Dedifferentiated amniotic fluid mesenchymal stem cell (primary cell): ENCODE data around the gene MIA2.
"Not testable (repeated sequence)": the region's sequence is repeated elsewhere in the genome, so short reads cannot be mapped to it uniquely, and the experiment has no call there.

ENCODE experiments used
- DNase-seq: peaks from one replicate; pipeline ENCODE4 v3.0.0-alpha.2; 2016; ENCODE audit errors: extremely low spot score

Gene MIA2

DNA sequence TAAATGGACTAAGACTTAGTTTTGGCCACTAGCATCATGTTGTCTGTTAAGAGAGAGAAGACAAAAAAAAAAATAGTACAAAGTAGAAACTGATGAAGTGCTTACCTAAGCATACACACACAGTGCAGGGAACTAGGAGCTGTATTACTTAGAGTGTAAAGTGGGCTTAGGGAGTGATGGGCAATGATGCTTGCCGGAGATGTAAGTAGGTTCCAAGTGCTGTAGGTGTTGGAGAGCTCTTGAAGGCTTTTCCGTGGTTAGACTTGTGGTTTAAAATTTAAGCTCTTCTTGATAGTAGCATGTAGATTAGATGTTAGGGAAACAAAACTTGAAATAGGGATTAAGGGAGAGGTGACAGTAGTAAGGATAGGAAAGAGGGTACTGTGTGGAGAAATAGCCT, 34.7 kb downstream of the MIA2 start:
- DNase-seq: no peak

DNA sequence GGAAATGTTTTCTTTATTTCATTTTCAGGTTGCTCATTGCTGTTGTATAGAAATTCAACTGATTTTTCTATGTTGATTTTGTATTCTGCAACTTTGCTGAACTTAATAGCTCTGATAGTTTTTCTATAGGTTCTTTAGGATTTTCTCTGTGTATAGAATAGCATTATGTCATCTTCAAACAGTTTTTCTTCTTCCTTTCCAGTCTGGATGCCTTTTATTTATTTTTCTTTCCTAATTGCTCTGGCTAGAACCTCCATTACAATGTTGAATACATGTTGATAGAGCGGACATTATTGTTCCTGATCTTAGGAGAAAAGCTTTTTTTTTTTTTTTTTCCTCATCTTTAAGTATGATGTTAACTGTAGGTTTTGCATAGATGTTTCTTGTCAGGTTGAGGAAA, 39.2 kb downstream of the MIA2 start:
- DNase-seq: no peak

DNA sequence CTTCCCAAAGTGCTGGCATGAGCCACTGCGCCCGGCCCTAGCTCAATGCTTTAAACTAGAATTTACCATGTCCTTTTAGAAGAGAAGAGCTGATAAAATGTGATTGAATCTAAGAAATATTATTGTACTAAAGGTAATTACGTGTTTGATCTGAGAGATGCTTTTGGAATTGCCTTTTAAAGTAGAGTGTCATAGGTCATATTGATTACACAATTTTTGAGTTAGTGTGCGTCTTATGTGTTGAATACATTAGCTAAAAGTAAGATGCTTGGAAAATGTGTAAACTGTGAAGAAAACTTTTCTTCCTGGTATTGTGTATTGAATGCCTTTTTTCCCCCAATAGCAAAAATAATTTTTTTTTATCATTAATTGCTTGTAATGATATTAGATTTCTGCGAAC, 41.7 kb downstream of the MIA2 start:
- DNase-seq: no peak

DNA sequence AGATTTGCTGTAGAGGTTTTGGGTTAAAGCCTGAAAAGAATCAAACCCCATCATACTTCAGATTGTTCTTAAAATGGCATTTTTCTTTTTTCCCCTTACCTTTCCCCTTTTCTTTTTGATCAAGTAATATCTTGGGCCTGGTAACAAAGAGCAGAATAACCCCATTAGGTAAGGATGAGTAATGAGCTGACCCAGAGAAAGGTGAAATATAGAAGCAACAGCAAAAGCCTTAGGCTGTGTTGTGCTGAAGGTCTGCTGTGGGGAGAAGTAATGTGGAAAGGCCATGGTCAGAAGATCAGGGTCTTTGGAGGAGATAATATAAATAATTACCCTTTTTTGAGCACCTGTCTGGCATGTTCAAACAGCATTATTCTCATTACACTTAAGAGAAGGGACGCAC, 42.3 kb downstream of the MIA2 start:
- no peak for DNase-seq

DNA sequence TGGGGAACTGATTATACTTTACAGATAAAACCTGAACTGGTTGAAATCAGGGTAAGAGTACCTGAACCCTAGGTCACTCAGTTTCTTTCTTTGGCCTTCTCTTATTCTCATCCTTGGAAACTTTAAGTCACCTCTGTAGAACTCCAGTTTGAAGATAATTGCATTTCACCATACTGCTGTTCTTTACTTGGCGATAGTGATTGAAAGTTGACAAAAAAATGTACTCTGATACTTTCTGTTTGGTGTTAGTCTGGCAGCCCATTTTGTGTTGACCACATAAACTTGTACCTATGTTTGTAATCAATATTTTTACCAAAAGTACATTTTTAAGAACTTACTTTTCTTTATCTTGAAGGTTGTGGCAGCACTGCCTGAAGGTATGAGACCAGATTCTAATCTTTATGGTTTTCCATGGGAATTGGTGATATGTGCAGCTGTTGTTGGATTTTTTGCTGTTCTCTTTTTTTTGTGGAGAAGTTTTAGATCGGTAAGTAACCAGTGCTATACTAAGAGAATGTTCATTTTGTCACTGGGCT, 42.9 kb downstream of the MIA2 start:
- DNase-seq: no peak

DNA sequence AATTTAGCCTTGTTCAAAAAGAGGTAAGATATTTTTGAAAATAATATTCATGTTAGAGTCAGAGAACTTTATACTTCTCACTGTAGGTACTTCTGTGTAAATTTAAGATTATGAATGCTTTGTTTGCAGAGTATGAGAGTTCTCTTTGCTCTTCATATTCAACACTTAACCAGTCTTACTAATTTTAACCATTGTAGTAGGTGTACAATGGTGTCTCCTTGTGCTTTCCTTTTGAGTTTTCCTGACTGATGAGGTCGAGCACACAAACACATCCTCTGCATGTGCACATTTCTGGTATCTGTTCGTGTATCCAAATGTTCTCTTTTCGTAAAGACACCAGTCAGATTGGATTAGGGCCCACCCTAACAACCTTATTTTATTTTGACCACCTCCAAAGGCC, 45.8 kb downstream of the MIA2 start:
- DNase-seq: no peak

DNA sequence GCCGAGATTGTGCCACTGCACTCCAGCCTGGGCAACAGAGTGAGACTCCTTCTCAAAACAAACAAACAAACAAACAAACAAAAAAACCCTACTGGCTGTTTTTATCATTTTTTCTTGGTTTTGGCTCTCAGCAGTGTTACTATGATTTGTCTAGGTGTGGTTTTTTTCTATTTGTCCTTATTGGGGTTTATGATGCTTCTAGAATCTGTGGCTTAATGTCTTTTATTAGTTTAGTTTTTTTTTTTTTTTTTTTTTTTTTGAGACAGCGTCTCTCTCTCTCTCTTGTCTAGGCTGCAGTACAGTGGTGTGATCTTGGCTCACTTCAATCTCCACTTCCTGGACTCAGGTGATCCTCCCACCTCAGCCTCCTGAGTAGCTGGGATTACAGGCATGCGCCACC, 47.0 kb downstream of the MIA2 start:
- not testable (repeated sequence) for DNase-seq

DNA sequence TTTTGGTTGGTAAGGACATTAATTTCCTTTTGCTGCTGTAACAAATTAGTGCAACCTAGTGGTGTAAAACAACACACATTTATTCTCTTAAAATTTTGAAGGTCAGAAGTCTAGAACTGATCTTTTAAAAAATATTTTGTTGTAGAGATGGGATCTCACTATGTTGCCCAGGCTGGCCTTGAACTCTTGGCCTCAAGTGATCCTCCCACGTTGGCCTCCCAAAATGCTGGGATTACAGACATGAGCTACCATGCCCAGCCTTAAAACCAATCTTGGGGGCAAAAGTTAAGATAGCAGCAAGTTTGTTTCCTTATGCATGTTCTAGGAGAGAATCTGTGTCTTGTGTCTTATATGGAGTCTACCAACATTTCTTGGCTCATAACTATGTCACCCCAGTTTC, 55.8 kb downstream of the MIA2 start:
- DNase-seq: no peak

DNA sequence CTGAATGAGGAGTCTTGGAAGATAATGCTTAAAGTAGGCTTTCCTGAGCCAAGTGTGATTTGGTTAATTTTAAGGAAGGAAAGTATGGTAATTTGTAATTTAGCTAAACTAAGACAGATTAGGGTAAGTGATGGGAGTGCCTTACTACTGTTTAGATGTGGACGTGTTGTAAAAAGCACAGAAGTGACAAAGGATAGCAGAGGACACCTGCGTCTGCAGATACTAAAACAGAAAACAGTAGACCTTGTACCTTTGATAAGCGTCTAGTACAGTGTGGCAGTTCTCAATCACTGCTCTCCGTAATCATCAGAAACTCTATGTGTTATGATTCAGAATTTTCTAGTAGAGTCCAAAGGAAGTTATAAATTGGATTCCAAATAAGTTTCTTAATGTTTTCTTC, 58.0 kb downstream of the MIA2 start:
- no peak for DNase-seq

DNA sequence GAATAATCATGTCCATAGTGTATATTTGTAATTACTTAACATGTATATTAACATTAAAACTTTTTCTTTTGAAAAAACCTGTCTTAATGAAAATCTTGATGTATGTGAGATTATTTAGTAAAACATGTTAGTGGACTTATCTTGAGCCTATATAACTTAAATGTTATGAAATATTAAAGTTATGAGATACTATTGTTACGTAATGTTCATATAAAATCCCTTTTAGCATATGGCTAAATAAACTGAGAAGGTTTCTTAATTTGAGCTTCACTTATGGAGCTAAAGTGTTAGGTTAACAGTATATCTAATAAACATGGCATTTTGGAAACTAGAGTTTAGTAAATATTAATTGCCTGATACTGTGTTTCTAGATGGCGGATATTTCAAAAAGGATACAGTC, 59.9 kb downstream of the MIA2 start:
- DNase-seq: no peak

DNA sequence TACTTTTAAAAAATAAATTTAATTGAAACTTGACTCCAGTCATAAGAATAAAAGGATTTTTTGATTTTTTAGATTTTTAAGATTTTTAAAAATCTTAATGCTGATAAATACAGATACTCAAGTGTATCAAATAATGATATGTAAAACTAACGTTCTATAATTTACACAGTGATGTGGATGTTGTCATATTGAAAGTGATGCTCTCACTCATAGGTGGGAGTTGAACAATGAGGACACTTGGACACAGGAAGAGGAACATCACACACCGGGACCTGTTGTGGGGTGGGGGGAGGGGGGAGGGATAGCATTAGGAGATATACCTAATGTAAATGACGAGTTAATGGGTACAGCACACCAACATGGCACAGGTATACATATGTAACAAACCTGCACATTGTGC, 66.7 kb downstream of the MIA2 start:
- not testable (repeated sequence) for DNase-seq

DNA sequence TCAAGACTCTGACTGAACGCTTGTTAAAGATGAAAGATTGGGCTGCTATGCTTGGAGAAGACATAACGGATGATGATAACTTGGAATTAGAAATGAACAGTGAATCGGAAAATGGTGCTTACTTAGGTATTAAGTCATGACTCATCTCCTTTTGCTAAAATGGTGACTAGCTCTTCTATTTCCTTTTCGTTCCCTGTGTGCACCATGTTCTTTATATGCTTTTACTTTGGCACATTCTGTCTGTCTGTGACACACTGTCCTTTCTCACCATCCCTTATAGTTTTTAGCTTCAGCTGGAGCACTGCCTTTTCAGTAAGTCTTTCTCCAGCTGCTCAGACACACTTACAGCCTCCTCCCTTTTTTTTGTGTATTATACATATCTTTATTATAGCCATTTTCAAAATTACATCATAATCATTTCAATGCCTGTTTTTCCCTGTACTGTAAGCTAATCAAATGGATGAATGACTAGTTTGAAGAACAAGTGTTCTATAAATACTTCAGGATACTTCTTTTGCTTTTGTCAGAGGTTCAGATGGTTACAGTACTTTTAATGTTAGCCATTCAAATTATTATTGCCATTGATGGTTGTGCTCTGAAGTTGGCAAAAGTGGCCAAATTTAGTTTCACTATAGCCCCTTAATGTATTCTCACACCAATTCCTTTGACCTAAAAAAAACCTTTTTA, 68.6 kb downstream of the MIA2 start:
- no peak for DNase-seq

DNA sequence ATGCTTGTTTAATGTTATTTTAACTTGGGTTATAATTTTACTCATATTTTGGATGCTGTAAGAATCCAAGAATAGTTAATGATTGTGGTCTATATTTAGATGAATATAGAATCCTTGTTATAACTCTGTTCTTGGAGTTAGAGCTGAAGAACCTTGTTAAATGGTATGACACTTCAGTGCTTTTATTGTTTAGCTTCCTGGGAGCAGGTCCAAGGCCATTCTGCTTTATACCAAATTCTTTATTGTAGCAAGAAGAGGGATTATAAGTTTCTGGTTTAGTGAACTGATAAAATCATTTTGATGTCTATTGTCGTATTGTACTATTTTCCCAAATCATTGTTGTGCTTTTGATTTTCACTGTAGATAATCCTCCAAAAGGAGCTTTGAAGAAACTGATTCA, 69.4 kb downstream of the MIA2 start:
- DNase-seq: no peak

DNA sequence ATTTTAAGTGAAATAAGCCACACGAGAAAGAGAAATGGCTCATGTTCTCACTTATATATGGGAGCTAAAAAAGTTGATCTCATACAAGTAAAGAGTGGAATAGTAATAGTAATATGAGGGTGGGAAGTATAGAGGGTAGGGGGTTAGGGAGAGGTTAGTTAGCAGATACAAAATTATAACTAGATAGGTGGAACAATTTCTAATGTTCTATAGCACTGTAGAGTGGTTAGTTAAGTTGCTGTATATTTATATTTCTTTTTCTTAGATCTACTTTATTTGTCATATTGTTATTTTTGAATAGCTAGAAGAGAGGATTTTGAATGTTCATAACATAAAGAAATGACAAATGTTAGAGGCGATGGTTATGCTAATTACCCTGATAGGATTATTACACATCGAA, 74.1 kb downstream of the MIA2 start:
- no peak for DNase-seq

DNA sequence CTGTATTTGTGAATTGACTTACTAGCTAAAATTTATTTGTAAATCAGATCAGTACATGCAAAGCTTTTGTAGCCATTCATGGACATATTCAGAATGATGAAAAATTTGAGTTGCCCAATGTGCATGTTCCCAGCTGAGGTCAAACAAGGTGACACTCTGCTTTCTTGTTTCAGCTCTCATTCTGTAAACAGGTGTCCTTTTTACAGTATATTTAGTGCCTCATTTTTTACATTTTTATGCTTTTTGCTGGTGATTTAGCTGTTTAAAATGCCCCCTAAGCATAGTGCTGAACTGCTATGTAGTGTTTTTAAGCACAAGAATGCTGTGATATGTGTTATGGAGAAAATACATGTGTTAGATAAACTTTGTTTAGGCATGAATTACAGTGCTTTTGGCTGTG, 76.3 kb downstream of the MIA2 start:
- DNase-seq: no peak

DNA sequence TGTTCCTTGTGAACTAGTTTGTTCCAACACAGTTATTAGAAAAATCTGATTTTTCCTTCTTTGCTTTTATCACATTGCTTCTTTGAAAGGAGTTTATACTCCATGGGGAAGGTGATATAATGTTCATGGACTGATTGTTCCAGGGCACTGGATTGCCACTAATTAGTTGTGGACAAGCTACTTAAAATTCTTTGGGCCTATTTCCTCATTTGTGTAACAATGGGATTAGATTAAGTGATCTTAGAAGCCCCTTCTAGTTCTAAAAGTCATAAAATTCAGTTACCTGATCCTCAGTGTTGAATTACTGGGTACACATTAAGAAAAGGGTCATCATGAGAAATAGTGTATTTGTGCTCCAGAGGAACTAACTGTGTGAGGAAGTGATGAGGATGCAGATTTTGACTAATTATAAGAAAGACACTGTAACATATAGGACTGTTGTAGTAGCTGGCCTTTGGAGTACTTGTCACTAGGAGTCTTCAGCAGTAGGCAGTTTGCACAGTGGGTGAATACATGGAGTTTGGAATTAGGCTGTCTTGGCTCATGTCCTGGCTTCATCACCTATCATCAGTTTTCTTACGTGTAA, 82.2 kb downstream of the MIA2 start:
- no peak for DNase-seq

DNA sequence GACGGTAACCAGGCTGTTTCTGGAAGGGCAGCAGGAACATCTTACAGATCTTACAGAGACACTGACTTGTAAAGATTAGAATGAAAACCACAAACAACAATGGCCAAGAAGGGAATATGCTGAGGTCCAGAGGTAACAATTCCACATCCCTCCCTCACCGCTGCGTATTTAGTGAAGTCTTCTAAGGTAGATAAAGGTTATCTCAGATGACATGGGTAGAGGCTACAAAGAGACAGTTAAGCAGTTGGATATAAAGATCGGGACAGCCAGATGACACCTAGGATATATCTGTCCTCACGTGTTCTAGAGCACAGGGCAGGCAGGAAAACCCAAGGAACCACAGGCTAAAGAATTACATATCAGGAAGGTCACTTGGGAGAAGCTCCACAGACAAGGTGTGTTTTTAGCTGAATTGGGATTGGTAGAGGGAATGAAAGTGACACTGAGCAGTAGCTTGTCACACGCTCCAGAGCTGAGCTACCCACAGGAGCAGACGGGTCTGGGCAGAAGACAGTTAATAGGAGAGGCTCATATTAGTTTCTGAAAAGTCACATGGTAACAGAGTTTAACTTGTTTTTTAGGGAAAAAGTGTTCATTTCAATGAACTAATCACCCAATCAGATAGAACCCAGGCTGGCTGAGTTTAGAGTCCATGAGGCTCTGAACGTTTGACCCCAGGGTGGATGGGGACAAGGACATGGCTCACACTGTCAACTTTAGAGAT, 83.3 kb downstream of the MIA2 start:
- no peak for DNase-seq

DNA sequence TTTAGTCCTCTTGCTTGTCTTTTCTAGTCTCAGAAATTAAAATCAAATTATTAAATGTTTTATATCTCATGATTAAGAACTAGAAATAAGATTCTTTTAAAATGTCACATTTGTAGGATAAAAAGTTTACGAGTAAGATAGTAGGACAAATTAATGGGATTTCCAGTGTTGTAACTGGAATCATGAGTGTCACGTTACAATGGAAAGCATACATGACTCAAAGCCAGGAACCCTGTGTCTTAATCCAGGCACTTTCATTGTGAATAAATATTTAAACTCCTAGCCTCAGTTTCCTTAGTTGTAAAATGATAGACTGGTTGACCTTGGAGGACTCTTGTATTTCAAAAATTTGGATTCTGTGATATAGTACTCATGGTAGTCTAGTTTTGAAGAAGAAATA, 84.9 kb downstream of the MIA2 start:
- no peak for DNase-seq

DNA sequence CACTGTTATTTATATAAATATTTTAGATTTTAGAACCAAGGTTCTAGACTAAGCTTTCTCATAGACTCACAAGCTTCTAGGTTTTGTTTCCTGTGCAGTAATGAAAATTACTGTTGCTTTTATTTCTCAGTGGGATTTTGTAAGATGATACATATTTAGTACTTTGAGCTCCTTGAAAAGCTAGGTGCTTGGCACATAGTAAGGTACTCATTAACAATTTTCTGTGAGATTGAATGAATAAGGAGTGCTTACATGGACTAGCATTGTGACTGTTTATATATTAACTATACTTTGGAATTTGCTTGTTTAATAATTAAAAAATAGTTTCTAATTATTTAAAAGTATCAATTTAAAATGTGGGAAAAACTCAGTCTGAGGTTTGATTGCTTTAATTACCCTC, 85.7 kb downstream of the MIA2 start:
- no peak for DNase-seq

DNA sequence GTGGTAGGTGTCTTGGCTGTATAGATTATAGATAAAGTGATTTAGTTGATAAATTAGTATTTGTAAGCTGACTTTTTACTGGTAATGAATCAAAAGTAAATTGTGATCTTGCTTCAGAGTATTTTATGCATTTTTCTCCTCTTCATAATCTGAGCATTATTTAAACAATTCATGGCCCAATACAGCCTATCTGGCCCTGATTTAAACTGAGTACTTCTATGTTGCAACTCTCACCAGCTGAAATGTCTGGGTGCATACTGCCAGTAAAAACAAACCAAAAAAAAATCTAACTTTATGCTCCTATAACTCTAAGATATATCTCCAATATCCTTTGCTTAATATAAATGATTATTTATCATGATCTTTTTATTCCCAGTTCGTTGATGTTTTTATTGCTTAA, 86.6 kb downstream of the MIA2 start:
- peak; percentile 17 for DNase-seq

DNA sequence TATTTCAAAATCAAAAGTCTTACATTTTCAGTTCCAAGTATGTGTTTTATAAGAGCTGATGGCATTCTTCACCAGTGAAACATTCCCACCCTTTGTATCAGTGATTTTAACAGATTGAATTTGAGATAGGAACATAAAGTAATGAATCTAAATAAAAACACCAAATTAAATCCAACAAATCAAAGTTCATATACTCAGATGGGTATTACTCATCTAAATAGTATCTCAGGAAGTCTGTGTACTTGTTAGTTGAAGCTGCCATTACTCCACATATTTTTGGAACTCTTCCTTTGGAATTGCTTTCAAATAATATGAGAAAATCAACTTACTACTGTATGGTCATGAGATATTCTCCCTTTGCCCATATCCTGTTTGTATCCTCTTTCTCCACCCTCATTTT, 89.1 kb downstream of the MIA2 start:
- peak; percentile 17 for DNase-seq

DNA sequence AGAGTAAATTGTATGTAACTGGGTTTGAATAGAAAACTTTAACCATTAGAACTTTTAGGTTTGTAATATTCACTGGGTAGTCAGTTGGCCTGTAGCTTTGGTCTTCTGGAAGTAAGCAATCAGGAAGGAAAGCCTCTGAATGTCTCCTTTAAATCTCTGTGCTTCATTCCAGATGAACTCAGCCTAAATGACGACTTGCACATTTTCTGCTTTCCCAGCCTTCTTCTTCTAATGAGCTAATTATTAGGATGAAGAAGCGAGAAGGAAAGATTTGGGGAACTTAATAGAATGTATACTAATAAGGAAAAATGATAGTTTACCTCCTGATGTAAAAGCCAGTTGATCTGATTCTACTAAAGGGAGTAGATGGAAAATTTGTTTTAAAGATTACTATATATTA, 90.4 kb downstream of the MIA2 start:
- DNase-seq: no peak

DNA sequence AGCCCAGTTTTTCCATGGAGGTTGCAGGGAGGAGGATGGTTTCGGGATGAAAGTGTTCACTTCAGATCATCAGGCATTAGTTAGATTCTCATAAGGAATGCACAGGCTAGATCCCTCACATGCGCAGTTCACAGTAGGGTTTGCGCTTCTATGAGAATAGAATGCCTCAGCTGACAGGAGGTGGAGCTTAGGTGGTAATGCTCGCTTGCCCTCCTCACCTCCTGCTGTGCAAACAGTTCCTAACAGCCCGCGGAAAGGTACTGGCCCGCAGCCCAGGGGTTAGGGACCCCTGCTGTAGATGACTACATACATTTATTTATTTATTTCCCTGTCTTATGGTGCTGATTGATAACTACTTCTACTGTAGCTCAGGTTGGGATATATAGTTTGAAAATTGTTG, 105.3 kb downstream of the MIA2 start:
- no peak for DNase-seq
